Measurements from ENCODE around the gene LCE7A. TPM values are rescaled to one million over a fixed set of nuclear protein-coding genes. Genes with fewer than 3 reads are reported as not detected.

LCE7A gene
- total RNA-seq, 1 donor from 2014 or later, result not detected

DNA sequence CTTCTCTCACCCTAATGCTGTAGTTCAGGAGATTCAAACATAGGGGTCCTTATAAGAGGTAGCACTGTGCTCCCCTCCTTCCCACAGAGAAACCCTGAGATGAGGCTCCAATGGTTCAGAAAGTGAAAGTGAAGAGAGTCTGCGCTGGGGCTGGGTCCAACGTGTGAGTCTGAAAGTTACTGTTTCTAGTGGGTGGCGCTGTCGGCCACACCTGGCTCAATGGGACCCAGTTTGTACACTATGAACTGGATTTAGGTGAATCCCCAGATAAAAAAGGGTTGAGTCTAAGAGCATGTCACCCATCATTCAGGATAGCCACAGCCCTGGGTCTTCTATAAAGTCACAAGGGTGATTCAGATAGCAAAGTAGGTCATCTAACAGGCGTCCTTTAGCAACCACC, 21.1 kb downstream of the LCE7A start:
- DNase-seq, result no peak

DNA sequence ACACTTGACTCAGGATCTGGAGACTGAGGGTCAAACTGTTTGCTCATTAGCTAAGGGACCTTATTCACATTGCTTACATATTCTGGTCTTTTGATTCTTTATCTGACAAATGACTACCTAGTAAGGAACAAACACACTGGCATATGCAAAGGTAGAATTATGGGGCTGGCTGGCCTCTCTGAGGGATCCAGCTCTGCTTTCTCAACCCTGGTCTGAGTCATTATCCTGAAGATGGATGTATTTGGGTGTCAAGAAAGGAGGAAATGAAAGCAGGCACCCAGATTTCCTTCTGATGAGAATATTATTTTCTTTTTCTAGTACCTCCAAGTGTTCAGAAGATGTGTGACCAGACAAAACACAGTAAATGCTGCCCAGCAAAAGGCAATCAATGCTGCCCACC, 24.3 kb downstream of the LCE7A start:
- DNase-seq, result no peak

DNA sequence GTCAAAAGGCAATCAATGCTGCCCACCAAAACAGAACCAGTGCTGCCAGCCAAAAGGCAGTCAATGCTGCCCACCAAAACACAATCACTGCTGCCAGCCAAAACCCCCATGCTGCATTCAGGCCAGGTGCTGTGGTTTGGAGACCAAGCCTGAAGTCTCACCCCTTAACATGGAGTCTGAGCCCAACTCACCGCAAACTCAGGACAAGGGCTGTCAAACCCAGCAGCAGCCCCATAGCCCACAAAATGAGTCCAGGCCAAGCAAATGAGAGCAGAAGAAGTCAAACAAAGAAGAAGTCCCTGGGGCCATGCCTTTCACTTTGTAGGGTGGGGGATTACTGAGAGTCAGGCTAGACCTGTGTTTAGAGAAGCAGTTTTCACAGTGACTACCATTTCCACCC, 24.7 kb downstream of the LCE7A start:
- DNase-seq, result no peak

DNA sequence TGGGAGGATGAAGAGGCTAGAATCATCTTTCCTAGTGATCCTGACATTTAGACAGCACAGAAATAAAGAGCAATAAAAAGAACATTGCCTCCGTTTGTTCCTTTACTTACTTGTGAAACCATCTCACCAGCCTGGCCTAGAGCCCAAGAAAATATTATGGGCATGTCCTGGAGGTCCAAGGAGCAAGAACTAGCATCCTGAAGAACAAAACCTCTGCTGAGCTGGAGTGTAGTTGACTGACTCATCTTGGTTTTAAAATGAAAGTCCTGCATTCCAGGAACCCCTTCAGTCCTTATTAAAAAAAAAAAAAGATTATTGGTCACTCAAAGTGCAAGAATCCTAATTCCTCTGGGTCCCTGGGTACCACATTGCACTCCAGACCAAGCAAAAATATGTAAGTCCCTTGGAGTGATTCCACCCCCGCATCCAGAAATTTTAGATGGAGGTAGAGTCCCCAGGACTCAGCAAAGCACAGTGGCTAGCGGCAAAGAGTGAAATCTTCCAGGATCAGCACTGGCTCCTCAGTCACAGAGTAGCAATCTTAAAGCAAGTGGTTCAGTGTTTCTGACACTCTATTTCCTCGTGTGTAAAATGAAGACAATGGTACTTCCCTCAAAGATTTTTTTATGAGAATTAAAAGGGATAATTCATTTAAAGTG, 25.3 kb downstream of the LCE7A start:
- no peak for DNase-seq

DNA sequence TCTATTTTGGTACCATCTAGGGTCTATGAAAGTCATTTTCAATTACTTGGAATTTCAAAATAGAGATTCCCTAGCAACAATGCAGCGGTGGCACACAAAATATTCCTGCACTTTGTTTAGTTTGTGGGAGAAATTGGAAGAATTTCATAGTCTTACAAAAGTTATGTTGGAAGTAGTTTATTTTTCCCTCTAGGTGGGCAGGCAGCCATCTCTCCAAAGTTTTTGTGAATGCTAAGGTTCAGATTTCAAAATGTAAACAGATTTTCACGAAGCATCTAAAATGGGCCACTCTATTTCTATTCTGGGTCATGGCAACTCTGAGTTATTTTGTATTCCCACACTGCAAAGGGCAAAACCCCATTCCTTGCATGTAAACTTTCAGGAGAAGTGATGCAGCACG, 26.3 kb downstream of the LCE7A start:
- no peak for DNase-seq

DNA sequence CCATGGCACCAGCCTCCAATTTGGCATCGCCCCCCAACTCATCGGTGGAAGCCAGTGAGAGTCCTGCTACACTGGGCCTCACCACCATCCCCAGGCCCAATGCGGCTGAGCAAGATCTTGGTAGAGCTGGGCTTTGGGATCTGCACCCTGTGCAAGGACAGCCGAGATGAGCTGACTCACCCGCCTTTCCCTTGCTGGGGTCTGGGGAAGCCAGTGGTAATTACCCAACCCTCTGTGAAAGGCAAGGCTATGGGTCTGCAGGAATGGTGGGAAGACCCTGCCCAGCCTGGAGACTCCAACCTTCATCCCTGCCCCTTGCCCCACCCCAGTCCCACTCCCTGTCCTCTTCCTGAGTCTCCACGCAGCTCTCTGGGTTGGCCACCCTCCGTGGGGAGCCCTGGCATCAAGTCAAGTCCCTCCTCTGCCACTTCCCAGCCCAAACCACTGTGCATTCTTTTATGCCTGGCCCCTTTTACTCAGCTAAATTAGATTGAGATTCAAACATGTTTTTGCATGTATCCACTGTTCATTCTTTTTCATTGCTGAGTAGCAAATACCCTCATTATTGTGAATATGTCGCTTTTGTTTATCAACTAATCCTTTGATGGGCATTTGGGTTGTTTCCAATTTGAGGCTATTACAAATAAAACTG, 27.1 kb downstream of the LCE7A start:
- no peak for DNase-seq

DNA sequence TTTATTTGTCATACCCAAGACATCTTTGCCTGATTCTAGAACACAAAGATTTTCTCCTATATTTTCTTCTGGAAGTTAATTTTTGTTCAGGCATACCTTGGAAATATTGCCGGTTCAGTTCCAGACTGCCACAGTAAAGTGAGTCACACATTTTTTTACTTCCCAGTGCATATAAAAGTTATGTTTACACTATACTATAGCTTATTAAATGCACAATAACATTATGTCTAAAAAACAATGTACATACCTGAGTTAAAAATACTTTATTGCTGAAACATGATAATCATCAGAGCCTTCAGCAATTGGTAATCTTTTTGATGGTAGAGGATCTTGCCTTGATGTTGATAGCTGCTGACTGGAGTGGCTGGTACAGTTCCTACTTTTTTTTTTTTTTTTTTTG, 28.3 kb downstream of the LCE7A start:
- DNase-seq, result no peak

DNA sequence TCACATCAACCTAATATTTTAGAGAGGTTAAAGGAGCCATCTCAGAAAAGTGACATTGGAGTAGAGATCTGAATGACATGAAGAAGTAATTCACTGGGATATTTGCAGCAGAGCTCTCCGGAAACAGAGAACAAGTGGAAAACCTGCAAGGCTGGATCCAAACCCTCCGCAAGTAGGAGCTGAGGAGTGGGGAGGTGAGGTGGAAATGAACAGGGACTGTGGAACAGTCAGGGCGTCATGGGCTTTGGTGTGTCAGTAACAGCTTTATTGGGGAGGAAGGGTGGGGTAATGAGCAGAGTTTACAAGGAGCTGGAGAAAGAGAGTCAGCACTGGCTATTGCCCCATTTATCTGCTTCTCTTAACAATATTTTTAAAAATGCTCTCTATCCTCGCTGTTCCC, 39.2 kb downstream of the LCE7A start:
- no peak for DNase-seq

DNA sequence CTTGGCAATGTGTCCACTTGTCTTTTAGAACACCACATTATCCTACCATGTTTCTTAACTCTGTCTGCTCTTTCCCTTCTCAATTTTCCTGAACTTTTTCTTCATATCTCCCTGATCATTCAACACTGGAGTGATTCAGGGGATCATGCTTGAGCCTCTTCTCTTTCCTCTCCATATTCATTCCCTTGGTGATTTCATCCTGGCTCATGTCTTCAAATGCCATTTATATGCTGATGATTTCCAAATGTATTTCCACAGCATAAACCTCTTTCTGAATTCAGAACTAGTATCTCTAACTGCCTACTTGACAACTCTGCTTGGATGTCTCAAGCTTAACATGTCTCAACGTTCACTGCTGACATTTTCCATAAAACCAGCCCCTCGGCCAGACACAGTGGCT, 40.1 kb downstream of the LCE7A start:
- DNase-seq, result no peak

DNA sequence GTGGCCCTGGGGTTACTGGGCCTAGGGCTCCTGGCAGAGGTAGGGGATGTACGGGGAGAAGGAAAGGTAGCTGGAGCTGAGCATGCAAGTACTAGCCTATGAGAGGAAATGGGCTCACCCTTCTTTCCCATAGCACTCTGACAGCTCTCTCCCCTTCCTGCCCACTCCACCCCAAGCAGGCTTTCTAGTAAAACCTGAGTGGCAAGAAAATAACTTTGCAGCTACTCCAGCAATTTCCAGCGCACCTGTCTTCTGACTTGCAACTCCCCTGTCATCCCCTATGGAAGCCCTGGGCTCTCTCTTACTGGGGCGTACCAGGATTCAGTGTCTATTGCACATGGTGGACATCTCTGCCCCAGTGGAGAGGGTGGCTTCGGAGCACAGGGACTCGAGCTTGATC, 41.8 kb downstream of the LCE7A start:
- no peak for DNase-seq

DNA sequence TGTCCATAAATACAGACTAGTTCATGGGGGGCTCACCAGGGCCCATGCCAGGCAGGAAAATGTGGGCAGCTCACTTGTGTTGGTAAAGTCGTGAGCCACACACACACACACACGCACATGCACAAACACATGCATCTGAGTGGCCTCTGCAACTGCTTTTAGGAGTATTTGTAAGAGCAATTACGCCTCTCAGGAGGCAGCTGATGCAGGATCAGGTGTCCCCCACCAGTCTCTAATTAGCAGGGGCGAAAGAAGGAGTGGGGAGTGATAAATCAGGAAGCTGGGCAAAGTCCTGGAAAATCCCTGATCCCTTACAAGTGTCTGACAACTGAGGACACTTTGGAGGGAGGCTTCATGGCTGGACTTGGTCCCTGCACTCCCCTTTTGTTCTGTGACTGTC, 42.8 kb downstream of the LCE7A start:
- DNase-seq, result no peak

DNA sequence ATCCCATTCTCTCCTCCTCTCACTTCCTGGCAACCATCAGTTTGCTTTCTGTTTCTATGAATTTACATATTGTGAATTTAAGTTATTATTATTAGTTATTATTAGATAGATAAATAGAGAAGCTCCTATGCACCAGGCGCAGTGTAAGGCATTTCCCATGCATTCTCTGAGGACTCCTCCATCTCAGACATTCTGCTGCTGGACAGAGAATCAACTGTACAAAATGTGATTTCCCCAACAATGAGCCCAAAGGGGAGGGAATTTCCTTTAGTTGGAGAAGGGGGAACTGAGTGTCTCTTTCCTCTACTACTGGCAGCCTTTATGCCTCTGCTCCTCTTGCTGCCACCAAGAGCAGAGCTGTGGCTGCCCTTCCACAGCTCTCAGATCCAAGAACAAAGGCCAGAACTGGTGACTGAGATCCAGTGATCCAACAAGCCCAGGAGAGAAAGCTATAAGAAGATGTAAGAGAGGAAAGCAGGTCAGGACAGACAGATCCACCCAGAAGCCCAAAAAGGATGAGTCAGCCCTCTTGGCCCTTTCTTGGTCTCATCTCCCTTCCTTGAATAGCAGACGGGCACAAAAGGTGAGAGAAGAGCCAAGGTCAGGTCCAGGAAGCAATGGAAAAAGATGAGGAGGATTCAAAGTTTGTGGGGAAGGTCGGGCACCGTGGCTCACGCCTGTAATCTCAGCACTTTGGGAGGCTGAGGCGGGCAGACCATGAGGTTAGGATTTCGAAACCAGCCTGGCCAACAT, 45.1 kb downstream of the LCE7A start:
- DNase-seq, result no peak

DNA sequence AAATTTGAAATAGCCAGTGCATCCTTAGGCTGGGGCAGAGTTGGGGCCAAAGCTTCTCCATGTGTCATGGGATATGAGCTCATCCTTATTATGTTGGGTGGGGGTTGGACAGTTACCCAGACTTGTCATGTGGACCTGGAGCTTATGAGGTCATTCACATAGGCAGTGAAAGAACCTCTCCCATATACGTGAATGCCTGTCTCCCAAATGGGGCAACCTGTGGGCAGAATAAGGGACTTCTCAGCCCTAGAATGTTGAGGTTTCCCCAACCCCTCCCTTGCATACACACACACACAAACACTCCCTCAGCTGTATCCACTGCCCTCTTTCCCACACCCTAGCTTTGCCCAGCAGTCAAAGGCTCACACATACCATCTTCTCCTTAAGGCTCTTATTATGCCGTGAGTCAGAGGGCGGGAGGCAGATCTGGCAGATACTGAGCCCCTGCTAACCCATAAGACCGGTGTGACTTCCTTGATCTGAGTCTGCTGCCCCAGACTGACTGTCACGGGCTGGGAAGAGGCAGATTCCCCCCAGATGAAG, 46.3 kb downstream of the LCE7A start:
- DNase-seq, result no peak

DNA sequence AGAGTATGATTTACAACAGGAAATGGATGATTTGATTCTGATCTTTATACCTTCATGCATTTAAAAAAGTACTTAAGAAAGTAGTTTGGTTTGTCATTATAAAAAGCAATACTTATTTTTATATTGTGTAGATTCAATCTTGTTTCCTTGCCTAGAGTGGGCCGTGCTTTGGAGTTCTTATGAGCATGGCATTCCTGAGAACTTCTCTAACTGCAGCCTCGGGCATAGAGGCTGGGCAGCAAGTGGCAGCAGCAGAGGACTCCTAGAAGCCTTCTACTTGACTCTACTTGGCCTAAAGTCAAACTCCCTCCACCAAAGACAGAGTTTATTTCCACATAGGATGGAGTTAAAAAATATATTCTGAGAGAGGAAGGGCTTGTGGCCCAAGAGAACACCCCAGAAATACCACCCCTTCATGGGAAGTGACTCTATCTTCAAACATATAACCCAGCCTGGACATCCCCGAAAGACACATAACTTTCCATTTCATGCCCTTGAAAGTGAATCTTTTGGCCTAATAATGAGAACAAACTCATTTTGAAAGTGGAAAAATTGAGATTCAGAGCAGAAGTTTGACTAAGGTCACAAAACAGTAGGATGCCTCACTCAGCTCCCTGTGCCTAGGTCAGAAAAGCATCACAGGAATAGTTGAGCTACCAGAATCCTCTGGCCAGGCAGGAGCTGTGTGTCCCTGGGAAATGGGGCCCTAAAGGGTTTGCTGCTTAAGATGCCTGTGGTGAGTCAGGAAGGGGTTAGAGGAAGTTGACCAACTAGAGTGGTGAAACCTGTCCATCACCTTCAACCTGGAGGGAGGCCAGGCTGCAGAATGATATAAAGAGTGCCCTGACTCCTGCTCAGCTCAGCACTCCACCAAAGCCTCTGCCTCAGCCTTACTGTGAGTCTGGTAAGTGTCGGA, 48.1 kb downstream of the LCE7A start, which contains the start of gene IVL:
TSS of gene IVL (plus strand) at position 861 of the 916 bp plus-strand sequence. CDS start 1,252 bp downstream, outside the sequence.
- DNase-seq, result no peak

DNA sequence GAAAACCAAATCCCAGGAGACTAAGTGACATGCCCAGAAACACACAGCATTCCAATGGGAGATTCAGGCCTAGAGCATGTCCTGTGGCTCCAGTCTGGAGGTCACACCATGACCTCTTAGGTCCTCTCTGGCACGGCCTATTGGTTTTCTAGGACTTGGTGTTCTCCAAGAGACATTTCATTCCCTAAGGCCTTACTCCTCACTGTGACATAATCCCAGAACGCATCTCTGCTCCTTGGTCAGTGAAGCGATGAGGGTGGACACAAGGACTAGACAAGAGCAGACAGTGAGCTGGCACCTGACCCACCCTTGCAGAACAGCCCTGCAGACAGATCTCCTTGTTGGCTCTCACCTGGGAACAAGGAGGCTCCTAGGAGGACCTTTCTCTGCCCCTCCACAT, 49.4 kb downstream of the LCE7A start:
- no peak for DNase-seq

Other genes with a start within 250 kb of the LCE7A start
- not detected for gene LCE3B, start 246.2 kb upstream of the LCE7A start, total RNA-seq
- gene LCE3A, start 236.9 kb upstream of the LCE7A start, total RNA-seq, result not detected
- gene LCE2D, start 196.6 kb upstream of the LCE7A start, total RNA-seq, result 0.49 TPM
- gene LCE2C, start 184.7 kb upstream of the LCE7A start, total RNA-seq, result 3.4 TPM
- 5.9 TPM for gene LCE2B, start 173.9 kb upstream of the LCE7A start, total RNA-seq
- gene LCE2A, start 161.7 kb upstream of the LCE7A start, total RNA-seq, result 1.2 TPM
- gene LCE4A, start 151.8 kb upstream of the LCE7A start, total RNA-seq, result not detected
- 0.89 TPM for gene KPRP, start 102.0 kb upstream of the LCE7A start, total RNA-seq
- gene LCE1F, start 84.9 kb upstream of the LCE7A start, total RNA-seq, result not detected
- 0.59 TPM for gene LCE1E, start 73.7 kb upstream of the LCE7A start, total RNA-seq
- gene LCE1D, start 63.3 kb upstream of the LCE7A start, total RNA-seq, result 1.4 TPM
- gene LCE1C, start 53.3 kb upstream of the LCE7A start, total RNA-seq, result 9.3 TPM
- 1.9 TPM for gene LCE1B, start 48.0 kb upstream of the LCE7A start, total RNA-seq
- 1.7 TPM for gene LCE1A, start 32.5 kb upstream of the LCE7A start, total RNA-seq
- gene LCE6A, start 17.1 kb upstream of the LCE7A start, total RNA-seq, result 4.4 TPM
- not detected for gene SMCP, start 18.3 kb downstream of the LCE7A start, total RNA-seq
- 71.5 TPM for gene IVL, start 48.5 kb downstream of the LCE7A start, total RNA-seq
- gene SPRR5, start 87.2 kb downstream of the LCE7A start, total RNA-seq, result 1.8 TPM
- gene SPRR4, start 110.7 kb downstream of the LCE7A start, total RNA-seq, result 17.7 TPM
- 6.1 TPM for gene SPRR1A, start 124.1 kb downstream of the LCE7A start, total RNA-seq
- 0.69 TPM for gene SPRR3, start 141.8 kb downstream of the LCE7A start, total RNA-seq
- 22.3 TPM for gene SPRR1B, start 171.2 kb downstream of the LCE7A start, total RNA-seq
- gene SPRR2D, start 181.1 kb downstream of the LCE7A start, total RNA-seq, result 11.3 TPM
- gene SPRR2A, start 197.5 kb downstream of the LCE7A start, total RNA-seq, result 1.6 TPM
- gene SPRR2B, start 211.6 kb downstream of the LCE7A start, total RNA-seq, result not detected
- 16.7 TPM for gene SPRR2E, start 234.5 kb downstream of the LCE7A start, total RNA-seq